HEK293 (cell line): ENCODE measurements around the gene LYST.

Experiments
- CTCF ChIA-PET: fragments of 350-600 bp; formaldehyde crosslinking; extraction: SDS; loops from one replicate; lab custom pipeline; 2021; ENCODE audit warnings: antibody characterized with exemption; lab: Yijun Ruan, JAX
- POLR2A ChIA-PET: fragments of 300-600 bp; formaldehyde crosslinking; extraction: SDS; loops from one replicate; lab custom pipeline; 2020; ENCODE audit warnings: antibody characterized with exemption, inconsistent platforms; lab: Yijun Ruan, JAX
- H3K27ac ChIP-seq: fragments of 200-500 bp; sonication (Bioruptor generic); 2 replicates; pipeline ENCODE4 v1.5.1; 2014; ENCODE audit warnings: low read depth, low read length, control low read depth, inconsistent platforms; ENCODE audit errors: extremely low read depth
- H3K36me3 ChIP-seq, 2 experiments: fragments of 200-500 bp in 1 of 2; sonication (Bioruptor generic) in 1 of 2; 1 replicate in 1 of 2; 2 replicates in 1 of 2; pipeline ENCODE4 v1.5.1; 2014 to 2017; ENCODE audit warnings: inconsistent platforms in 2 of 2, low read length in 2 of 2; ENCODE audit not compliant: control insufficient read depth in 2 of 2, insufficient read depth in 1 of 2
- H3K4me1 ChIP-seq: fragments of 200-500 bp; sonication (Bioruptor generic); 2 replicates; pipeline ENCODE4 v1.5.1; 2014; ENCODE audit warnings: mild to moderate bottlenecking, low read length, inconsistent platforms; ENCODE audit not compliant: control insufficient read depth, insufficient read depth
- H3K4me3 ChIP-seq: 2 replicates; pipeline ENCODE4 v1.5.1; 2011; ENCODE audit warnings: low read depth, mild to moderate bottlenecking, control low read depth, low read length, moderate library complexity
- H3K9me3 ChIP-seq: fragments of 200-500 bp; sonication (Bioruptor generic); 2 replicates; pipeline ENCODE4 v1.5.1; 2014; ENCODE audit warnings: low read depth, low read length, inconsistent platforms; ENCODE audit not compliant: control insufficient read depth, insufficient read depth
- ZNF133 ChIP-seq: fragments of 450-650 bp; formaldehyde crosslinking; IDR thresholded peaks from 2 replicates; pipeline ENCODE4 v1.5.1; 2016; ENCODE audit warnings: missing biosample characterization, missing genetic modification characterization
- ZNF202 ChIP-seq: fragments of 450-650 bp; formaldehyde crosslinking; IDR thresholded peaks from 2 replicates; pipeline ENCODE4 v1.5.1; 2016; ENCODE audit warnings: missing biosample characterization, missing genetic modification characterization, borderline replicate concordance
- ZNF404 ChIP-seq: fragments of 450-650 bp; formaldehyde crosslinking; IDR thresholded peaks from 2 replicates; pipeline ENCODE4 v1.5.1; 2017; ENCODE audit warnings: missing biosample characterization, missing genetic modification characterization
- ZNF514 ChIP-seq: fragments of 450-650 bp; formaldehyde crosslinking; IDR thresholded peaks from 2 replicates; pipeline ENCODE4 v1.5.1; 2016; ENCODE audit warnings: missing biosample characterization, missing genetic modification characterization
- ZNF529 ChIP-seq: fragments of 450-650 bp; formaldehyde crosslinking; IDR thresholded peaks from 2 replicates; pipeline ENCODE4 v1.5.1; 2017; ENCODE audit warnings: missing genetic modification characterization, missing biosample characterization; ENCODE audit not compliant: insufficient replicate concordance
- ZNF600 ChIP-seq: fragments of 450-650 bp; formaldehyde crosslinking; IDR thresholded peaks from 2 replicates; pipeline ENCODE4 v1.5.1; 2016; ENCODE audit warnings: missing biosample characterization, missing genetic modification characterization
- ZNF623 ChIP-seq: fragments of 450-650 bp; formaldehyde crosslinking; IDR thresholded peaks from 2 replicates; pipeline ENCODE4 v1.5.1; 2016; ENCODE audit warnings: missing biosample characterization, missing genetic modification characterization
- ZNF785 ChIP-seq: fragments of 450-650 bp; formaldehyde crosslinking; IDR thresholded peaks from 2 replicates; pipeline ENCODE4 v1.5.1; 2016; ENCODE audit warnings: missing biosample characterization, missing genetic modification characterization
- ZSCAN30 ChIP-seq: fragments of 450-650 bp; IDR thresholded peaks from 2 replicates; pipeline ENCODE4 v1.5.1; 2018; ENCODE audit warnings: missing biosample characterization, mild to moderate bottlenecking, missing genetic modification characterization, moderate library complexity
- TF ChIP-seq, protein P1 (sequence below): fragments of 450-650 bp; formaldehyde crosslinking; IDR thresholded peaks from 2 replicates; pipeline ENCODE4 v1.5.1; 2017; ENCODE audit warnings: missing biosample characterization, missing genetic modification characterization
- TF ChIP-seq, protein P2 (sequence below): fragments of 450-650 bp; formaldehyde crosslinking; IDR thresholded peaks from 2 replicates; pipeline ENCODE4 v1.5.1; 2016; ENCODE audit warnings: missing biosample characterization, missing genetic modification characterization
- TF ChIP-seq, protein P3 (sequence below): fragments of 450-650 bp; formaldehyde crosslinking; IDR thresholded peaks from 2 replicates; pipeline ENCODE4 v1.5.1; 2016; ENCODE audit warnings: missing biosample characterization, missing genetic modification characterization
- TF ChIP-seq, protein P4 (sequence below): fragments of 450-650 bp; formaldehyde crosslinking; IDR thresholded peaks from 2 replicates; pipeline ENCODE4 v1.5.1; 2016; ENCODE audit warnings: missing biosample characterization, missing genetic modification characterization
- TF ChIP-seq, protein P5 (sequence below): fragments of 450-650 bp; formaldehyde crosslinking; IDR thresholded peaks from 2 replicates; pipeline ENCODE4 v1.5.1; 2016; ENCODE audit warnings: missing biosample characterization, missing genetic modification characterization
- TF ChIP-seq, protein P6 (sequence below): fragments of 450-650 bp; formaldehyde crosslinking; IDR thresholded peaks from 2 replicates; pipeline ENCODE4 v1.5.1; 2017; ENCODE audit warnings: missing biosample characterization, mild to moderate bottlenecking, missing genetic modification characterization, moderate library complexity

The LYST gene

DNA sequence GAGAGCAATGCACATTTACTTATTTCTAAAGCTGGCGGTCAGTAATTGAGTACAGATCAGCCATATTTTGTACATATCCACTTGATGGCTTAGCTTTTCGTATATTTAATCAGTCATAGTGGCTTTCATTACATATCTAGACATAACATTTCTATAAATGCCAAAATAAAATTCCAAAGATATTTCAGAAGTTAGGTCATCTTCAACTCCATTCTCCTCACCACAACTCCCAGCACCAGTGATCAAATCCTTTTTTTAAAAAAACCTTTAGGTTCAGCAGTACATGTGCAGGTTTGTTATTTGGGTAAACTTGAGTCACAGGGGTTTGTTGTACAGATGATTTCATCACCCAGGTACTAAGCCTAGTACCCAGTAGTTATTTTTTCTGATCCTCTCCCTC lies 163.2 kb downstream of the LYST start (continued):
- TF ChIP-seq ZNF529 (tag by site-specific recombination) (no peak), ZSCAN30 (tag by site-specific recombination) (no peak)
- TF ChIP-seq, protein P1, sequence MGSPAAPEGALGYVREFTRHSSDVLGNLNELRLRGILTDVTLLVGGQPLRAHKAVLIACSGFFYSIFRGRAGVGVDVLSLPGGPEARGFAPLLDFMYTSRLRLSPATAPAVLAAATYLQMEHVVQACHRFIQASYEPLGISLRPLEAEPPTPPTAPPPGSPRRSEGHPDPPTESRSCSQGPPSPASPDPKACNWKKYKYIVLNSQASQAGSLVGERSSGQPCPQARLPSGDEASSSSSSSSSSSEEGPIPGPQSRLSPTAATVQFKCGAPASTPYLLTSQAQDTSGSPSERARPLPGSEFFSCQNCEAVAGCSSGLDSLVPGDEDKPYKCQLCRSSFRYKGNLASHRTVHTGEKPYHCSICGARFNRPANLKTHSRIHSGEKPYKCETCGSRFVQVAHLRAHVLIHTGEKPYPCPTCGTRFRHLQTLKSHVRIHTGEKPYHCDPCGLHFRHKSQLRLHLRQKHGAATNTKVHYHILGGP = no peak
- TF ChIP-seq, protein P2, sequence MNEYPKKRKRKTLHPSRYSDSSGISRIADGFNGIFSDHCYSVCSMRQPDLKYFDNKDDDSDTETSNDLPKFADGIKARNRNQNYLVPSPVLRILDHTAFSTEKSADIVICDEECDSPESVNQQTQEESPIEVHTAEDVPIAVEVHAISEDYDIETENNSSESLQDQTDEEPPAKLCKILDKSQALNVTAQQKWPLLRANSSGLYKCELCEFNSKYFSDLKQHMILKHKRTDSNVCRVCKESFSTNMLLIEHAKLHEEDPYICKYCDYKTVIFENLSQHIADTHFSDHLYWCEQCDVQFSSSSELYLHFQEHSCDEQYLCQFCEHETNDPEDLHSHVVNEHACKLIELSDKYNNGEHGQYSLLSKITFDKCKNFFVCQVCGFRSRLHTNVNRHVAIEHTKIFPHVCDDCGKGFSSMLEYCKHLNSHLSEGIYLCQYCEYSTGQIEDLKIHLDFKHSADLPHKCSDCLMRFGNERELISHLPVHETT = no peak
- TF ChIP-seq, protein P3, sequence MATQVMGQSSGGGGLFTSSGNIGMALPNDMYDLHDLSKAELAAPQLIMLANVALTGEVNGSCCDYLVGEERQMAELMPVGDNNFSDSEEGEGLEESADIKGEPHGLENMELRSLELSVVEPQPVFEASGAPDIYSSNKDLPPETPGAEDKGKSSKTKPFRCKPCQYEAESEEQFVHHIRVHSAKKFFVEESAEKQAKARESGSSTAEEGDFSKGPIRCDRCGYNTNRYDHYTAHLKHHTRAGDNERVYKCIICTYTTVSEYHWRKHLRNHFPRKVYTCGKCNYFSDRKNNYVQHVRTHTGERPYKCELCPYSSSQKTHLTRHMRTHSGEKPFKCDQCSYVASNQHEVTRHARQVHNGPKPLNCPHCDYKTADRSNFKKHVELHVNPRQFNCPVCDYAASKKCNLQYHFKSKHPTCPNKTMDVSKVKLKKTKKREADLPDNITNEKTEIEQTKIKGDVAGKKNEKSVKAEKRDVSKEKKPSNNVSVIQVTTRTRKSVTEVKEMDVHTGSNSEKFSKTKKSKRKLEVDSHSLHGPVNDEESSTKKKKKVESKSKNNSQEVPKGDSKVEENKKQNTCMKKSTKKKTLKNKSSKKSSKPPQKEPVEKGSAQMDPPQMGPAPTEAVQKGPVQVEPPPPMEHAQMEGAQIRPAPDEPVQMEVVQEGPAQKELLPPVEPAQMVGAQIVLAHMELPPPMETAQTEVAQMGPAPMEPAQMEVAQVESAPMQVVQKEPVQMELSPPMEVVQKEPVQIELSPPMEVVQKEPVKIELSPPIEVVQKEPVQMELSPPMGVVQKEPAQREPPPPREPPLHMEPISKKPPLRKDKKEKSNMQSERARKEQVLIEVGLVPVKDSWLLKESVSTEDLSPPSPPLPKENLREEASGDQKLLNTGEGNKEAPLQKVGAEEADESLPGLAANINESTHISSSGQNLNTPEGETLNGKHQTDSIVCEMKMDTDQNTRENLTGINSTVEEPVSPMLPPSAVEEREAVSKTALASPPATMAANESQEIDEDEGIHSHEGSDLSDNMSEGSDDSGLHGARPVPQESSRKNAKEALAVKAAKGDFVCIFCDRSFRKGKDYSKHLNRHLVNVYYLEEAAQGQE (tag by site-specific recombination) = no peak
- TF ChIP-seq, all 188 proteins: peak for 0

DNA sequence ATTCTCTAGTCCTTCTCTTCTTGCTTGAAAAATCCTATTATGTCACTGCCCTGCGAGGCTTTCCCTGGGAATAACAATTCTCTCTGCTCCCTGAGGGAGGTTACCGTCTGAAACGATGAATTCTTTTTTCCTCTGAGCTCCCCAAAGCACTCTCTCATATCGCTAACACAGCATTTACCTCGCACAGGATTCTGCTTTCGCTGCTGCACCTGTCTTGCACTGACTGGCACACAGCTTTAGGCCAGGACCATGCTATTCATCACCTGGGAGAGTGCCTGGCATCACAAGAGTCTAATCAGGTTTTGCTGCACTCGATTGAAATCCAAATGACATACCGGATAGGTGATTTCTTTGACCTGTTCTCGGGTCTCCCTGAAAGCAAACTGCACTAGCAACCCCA lies 164.3 kb downstream of the LYST start:
- Histone ChIP-seq H3K27ac (no peak overlapping the region), H3K4me1 (no peaks in the 10 kb centered on the region), H3K36me3 (peaks cover 0 to 12% of the 10 kb centered on the region in 2 experiments; a peak in 1 of 3 replicates), H3K9me3 (no peaks in the 10 kb centered on the region), H3K4me3 (no peak overlapping the region)
- POLR2A ChIA-PET = no interaction called here
- CTCF ChIA-PET = interaction anchor here (0.7 to 1.6 kb wide), 5 partner anchors 15 to 189 kb away, joined by 3 to 8 read pairs (median 4); no protein-coding TSS in a partner anchor
- no peak for TF ChIP-seq ZNF785 (tag by site-specific recombination)
- TF ChIP-seq ZNF202 = no peak
- no peak for TF ChIP-seq ZNF600 (tag by site-specific recombination)
- TF ChIP-seq ZNF133 (tag by site-specific recombination) = no peak
- no peak for TF ChIP-seq ZNF623 (tag by site-specific recombination)
- no peak for TF ChIP-seq ZNF404 (tag by site-specific recombination)
- TF ChIP-seq, protein P4, sequence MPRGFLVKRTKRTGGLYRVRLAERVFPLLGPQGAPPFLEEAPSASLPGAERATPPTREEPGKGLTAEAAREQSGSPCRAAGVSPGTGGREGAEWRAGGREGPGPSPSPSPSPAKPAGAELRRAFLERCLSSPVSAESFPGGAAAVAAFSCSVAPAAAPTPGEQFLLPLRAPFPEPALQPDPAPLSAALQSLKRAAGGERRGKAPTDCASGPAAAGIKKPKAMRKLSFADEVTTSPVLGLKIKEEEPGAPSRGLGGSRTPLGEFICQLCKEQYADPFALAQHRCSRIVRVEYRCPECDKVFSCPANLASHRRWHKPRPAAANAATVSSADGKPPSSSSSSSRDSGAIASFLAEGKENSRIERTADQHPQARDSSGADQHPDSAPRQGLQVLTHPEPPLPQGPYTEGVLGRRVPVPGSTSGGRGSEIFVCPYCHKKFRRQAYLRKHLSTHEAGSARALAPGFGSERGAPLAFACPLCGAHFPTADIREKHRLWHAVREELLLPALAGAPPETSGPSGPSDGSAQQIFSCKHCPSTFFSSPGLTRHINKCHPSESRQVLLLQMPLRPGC (tag by site-specific recombination) = no peak
- TF ChIP-seq, protein P5, sequence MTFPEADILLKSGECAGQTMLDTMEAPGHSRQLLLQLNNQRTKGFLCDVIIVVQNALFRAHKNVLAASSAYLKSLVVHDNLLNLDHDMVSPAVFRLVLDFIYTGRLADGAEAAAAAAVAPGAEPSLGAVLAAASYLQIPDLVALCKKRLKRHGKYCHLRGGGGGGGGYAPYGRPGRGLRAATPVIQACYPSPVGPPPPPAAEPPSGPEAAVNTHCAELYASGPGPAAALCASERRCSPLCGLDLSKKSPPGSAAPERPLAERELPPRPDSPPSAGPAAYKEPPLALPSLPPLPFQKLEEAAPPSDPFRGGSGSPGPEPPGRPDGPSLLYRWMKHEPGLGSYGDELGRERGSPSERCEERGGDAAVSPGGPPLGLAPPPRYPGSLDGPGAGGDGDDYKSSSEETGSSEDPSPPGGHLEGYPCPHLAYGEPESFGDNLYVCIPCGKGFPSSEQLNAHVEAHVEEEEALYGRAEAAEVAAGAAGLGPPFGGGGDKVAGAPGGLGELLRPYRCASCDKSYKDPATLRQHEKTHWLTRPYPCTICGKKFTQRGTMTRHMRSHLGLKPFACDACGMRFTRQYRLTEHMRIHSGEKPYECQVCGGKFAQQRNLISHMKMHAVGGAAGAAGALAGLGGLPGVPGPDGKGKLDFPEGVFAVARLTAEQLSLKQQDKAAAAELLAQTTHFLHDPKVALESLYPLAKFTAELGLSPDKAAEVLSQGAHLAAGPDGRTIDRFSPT (tag by site-specific recombination) = no peak
- TF ChIP-seq, all 188 proteins: peak for 0

DNA sequence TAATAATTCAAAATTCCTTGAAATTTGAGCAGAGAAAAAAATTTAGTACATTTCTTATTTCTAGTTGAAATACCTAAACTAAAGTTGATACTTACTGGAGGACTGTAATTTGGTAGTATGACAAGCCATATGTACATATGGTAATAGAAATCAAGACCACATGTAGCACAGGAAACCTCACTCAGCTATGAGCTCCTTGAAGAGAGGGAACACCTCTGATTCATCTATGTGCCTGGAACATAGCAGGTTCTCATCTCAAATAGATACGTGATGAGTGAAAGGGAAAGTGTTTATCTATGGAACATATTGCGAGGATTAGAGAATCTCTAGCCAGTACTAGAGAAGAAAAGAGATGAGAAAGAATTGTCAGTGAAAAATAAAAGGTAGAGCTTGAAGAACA lies 169.2 kb downstream of the LYST start:
- H3K27ac ChIP-seq = no peak overlapping the region
- no peak overlapping the region for H3K4me3 ChIP-seq
- H3K9me3 ChIP-seq = no peaks in the 10 kb centered on the region
- ChIA-PET CTCF (interaction anchor here (0.5 kb wide), 1 partner anchor 10 kb away, joined by 4 read pairs; no protein-coding TSS in a partner anchor), POLR2A (no interaction called here)
- no peak for TF ChIP-seq ZNF514
- TF ChIP-seq, protein P6, sequence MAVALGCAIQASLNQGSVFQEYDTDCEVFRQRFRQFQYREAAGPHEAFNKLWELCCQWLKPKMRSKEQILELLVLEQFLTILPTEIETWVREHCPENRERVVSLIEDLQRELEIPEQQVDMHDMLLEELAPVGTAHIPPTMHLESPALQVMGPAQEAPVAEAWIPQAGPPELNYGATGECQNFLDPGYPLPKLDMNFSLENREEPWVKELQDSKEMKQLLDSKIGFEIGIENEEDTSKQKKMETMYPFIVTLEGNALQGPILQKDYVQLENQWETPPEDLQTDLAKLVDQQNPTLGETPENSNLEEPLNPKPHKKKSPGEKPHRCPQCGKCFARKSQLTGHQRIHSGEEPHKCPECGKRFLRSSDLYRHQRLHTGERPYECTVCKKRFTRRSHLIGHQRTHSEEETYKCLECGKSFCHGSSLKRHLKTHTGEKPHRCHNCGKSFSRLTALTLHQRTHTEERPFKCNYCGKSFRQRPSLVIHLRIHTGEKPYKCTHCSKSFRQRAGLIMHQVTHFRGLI (tag by site-specific recombination) = no peak
- H3K4me1 ChIP-seq = no peaks in the 10 kb centered on the region
- H3K36me3 ChIP-seq = peaks cover 4 to 19% of the 10 kb centered on the region in 2 experiments; a peak in 2 of 3 replicates
